Effector memory CD4-positive, alpha-beta T cell (primary cell): ENCODE results near the gene TNFRSF13B.

Experiments used
- DNase-seq, 3 donors: peaks; one replicate each; pipeline ENCODE4 v3.0.0-alpha.2; 2020
- H3K27ac ChIP-seq: 2 replicates; pipeline ENCODE4 v1.7.0; 2013; ENCODE audit warnings: mild to moderate bottlenecking, low read length, moderate library complexity; ENCODE audit not compliant: insufficient read depth, poor library complexity, severe bottlenecking
- H3K27me3 ChIP-seq: replicated peaks from 2 replicates; pipeline ENCODE4 v1.7.0; 2013; ENCODE audit warnings: mild to moderate bottlenecking, low read length; ENCODE audit not compliant: insufficient read depth, control insufficient read depth, poor library complexity, severe bottlenecking
- H3K36me3 ChIP-seq: 2 replicates; pipeline ENCODE4 v1.7.0; 2013; ENCODE audit warnings: mild to moderate bottlenecking, low read length, moderate library complexity; ENCODE audit not compliant: control insufficient read depth, insufficient read depth
- H3K4me1 ChIP-seq: 2 replicates; pipeline ENCODE4 v1.7.0; 2013; ENCODE audit warnings: low read length, mild to moderate bottlenecking; ENCODE audit not compliant: control insufficient read depth, insufficient read depth, poor library complexity, severe bottlenecking
- H3K4me3 ChIP-seq: 2 replicates; pipeline ENCODE4 v1.7.0; 2013; ENCODE audit warnings: low read length, low read depth, mild to moderate bottlenecking; ENCODE audit not compliant: insufficient read depth, poor library complexity, severe bottlenecking
- H3K9me3 ChIP-seq: 2 replicates; pipeline ENCODE4 v1.7.0; 2013; ENCODE audit warnings: mild to moderate bottlenecking, low read length, moderate library complexity; ENCODE audit not compliant: control insufficient read depth

The TNFRSF13B gene

GRCh38 chr17:16943541-16944333 lies 28.2 kb downstream of the TNFRSF13B start:
- H3K27ac ChIP-seq: no peak overlapping the region
- H3K9me3 ChIP-seq: no peaks in the 10 kb centered on the region
- no peaks in the 10 kb centered on the region for H3K36me3 ChIP-seq
- no peak overlapping the region for H3K4me3 ChIP-seq
- DNase-seq: no peak
- no peaks in the 10 kb centered on the region for H3K4me1 ChIP-seq
- H3K27me3 ChIP-seq: no peaks in the 10 kb centered on the region

GRCh38 chr17:16943032-16943352 lies 28.9 kb downstream of the TNFRSF13B start:
- Histone ChIP-seq H3K36me3 (no peaks in the 10 kb centered on the region), H3K27ac (no peak overlapping the region), H3K9me3 (no peaks in the 10 kb centered on the region), H3K4me3 (no peak overlapping the region), H3K27me3 (no peaks in the 10 kb centered on the region), H3K4me1 (no peaks in the 10 kb centered on the region)
- no peak for DNase-seq

GRCh38 chr17:16942141-16943031 lies 29.5 kb downstream of the TNFRSF13B start:
- H3K27me3 ChIP-seq: no peaks in the 10 kb centered on the region
- H3K4me1 ChIP-seq: no peaks in the 10 kb centered on the region
- no peak overlapping the region for H3K4me3 ChIP-seq
- no peak for DNase-seq
- no peaks in the 10 kb centered on the region for H3K36me3 ChIP-seq
- no peaks in the 10 kb centered on the region for H3K9me3 ChIP-seq
- H3K27ac ChIP-seq: no peak overlapping the region

- no peak overlapping the region for H3K4me3 ChIP-seq
- H3K36me3 ChIP-seq: no peaks in the 10 kb centered on the region
- no peak overlapping the region for H3K27ac ChIP-seq
- no peaks in the 10 kb centered on the region for H3K9me3 ChIP-seq
- no peaks in the 10 kb centered on the region for H3K27me3 ChIP-seq
- H3K4me1 ChIP-seq: no peaks in the 10 kb centered on the region
- no peak for DNase-seq
Measured at GRCh38 chr17:16941072-16942036, 30.6 kb downstream of the TNFRSF13B start.

GRCh38 chr17:16940116-16940881 lies 31.6 kb downstream of the TNFRSF13B start:
- no peaks in the 10 kb centered on the region for H3K9me3 ChIP-seq
- H3K36me3 ChIP-seq: no peaks in the 10 kb centered on the region
- no peak overlapping the region for H3K4me3 ChIP-seq
- H3K4me1 ChIP-seq: no peaks in the 10 kb centered on the region
- DNase-seq: no peak
- H3K27ac ChIP-seq: no peak overlapping the region
- no peaks in the 10 kb centered on the region for H3K27me3 ChIP-seq

GRCh38 chr17:16939606-16940115 lies 32.3 kb downstream of the TNFRSF13B start:
- Histone ChIP-seq H3K27me3 (no peaks in the 10 kb centered on the region), H3K27ac (no peak overlapping the region), H3K9me3 (no peaks in the 10 kb centered on the region), H3K4me3 (no peak overlapping the region), H3K4me1 (no peaks in the 10 kb centered on the region), H3K36me3 (no peaks in the 10 kb centered on the region)
- DNase-seq: no peak

- DNase-seq: no peak
- Histone ChIP-seq H3K36me3 (no peaks in the 10 kb centered on the region), H3K27me3 (no peaks in the 10 kb centered on the region), H3K27ac (no peak overlapping the region), H3K4me3 (no peak overlapping the region), H3K4me1 (no peaks in the 10 kb centered on the region), H3K9me3 (no peaks in the 10 kb centered on the region)
Measured at GRCh38 chr17:16939208-16939576, 32.7 kb downstream of the TNFRSF13B start.

GRCh38 chr17:16938496-16939207 lies 33.3 kb downstream of the TNFRSF13B start:
- H3K4me3 ChIP-seq: no peak overlapping the region
- no peaks in the 10 kb centered on the region for H3K27me3 ChIP-seq
- H3K27ac ChIP-seq: no peak overlapping the region
- no peaks in the 10 kb centered on the region for H3K9me3 ChIP-seq
- H3K36me3 ChIP-seq: no peaks in the 10 kb centered on the region
- DNase-seq: no peak
- H3K4me1 ChIP-seq: no peaks in the 10 kb centered on the region

- no peaks in the 10 kb centered on the region for H3K27me3 ChIP-seq
- no peak for DNase-seq
- H3K9me3 ChIP-seq: no peaks in the 10 kb centered on the region
- no peak overlapping the region for H3K4me3 ChIP-seq
- no peak overlapping the region for H3K27ac ChIP-seq
- no peaks in the 10 kb centered on the region for H3K36me3 ChIP-seq
- no peaks in the 10 kb centered on the region for H3K4me1 ChIP-seq
Measured at GRCh38 chr17:16938031-16938430, 33.9 kb downstream of the TNFRSF13B start.
